ENCODE results near the gene SPINK9.

Gene SPINK9

GRCh38 chr5:148378670-148379069 lies 43.3 kb downstream of the SPINK9 start:
- DNase-seq (ENCODE audit: low spot score) (no peak), ATAC-seq (ENCODE audit: low read depth) (no peak)
- Histone ChIP-seq H3K27me3 (ENCODE audit: insufficient read depth, poor library complexity, severe bottlenecking) (no peaks in the 10 kb centered on the region), H3K9me3 (ENCODE audit: severe bottlenecking) (no peaks in the 10 kb centered on the region), H3K36me3 (ENCODE audit: low read depth) (no peaks in the 10 kb centered on the region), H3K4me1 (ENCODE audit: insufficient read depth, poor library complexity, severe bottlenecking) (peaks cover 12% of the 10 kb centered on the region), H3K4me3 (ENCODE audit: severe bottlenecking) (no peak overlapping the region), H3K27ac (ENCODE audit: poor library complexity, severe bottlenecking) (no peak overlapping the region)
- TF ChIP-seq CTCF (IDR thresholded peaks at IDR 0.05; ENCODE audit: poor library complexity, severe bottlenecking), result no peak

GRCh38 chr5:148379340-148379739 lies 44.0 kb downstream of the SPINK9 start:
- ATAC-seq (ENCODE audit: low read depth) (no peak), DNase-seq (ENCODE audit: low spot score) (no peak)
- no peak for TF ChIP-seq CTCF (IDR thresholded peaks at IDR 0.05; ENCODE audit: poor library complexity, severe bottlenecking)
- Histone ChIP-seq H3K27me3 (ENCODE audit: insufficient read depth, poor library complexity, severe bottlenecking) (no peaks in the 10 kb centered on the region), H3K27ac (ENCODE audit: poor library complexity, severe bottlenecking) (no peak overlapping the region), H3K4me3 (ENCODE audit: severe bottlenecking) (no peak overlapping the region), H3K4me1 (ENCODE audit: insufficient read depth, poor library complexity, severe bottlenecking) (peaks cover 12% of the 10 kb centered on the region), H3K36me3 (ENCODE audit: low read depth) (no peaks in the 10 kb centered on the region), H3K9me3 (ENCODE audit: severe bottlenecking) (no peaks in the 10 kb centered on the region)

GRCh38 chr5:148381906-148382305 lies 46.5 kb downstream of the SPINK9 start:
- H3K27ac ChIP-seq (ENCODE audit: poor library complexity, severe bottlenecking), result no peak overlapping the region
- no peak overlapping the region for H3K4me3 ChIP-seq (ENCODE audit: severe bottlenecking)
- DNase-seq (ENCODE audit: low spot score) (no peak), ATAC-seq (ENCODE audit: low read depth) (no peak)
- no peaks in the 10 kb centered on the region for H3K9me3 ChIP-seq (ENCODE audit: severe bottlenecking)
- TF ChIP-seq CTCF (IDR thresholded peaks at IDR 0.05; ENCODE audit: poor library complexity, severe bottlenecking), result no peak
- H3K27me3 ChIP-seq (ENCODE audit: insufficient read depth, poor library complexity, severe bottlenecking), result no peaks in the 10 kb centered on the region
- H3K4me1 ChIP-seq (ENCODE audit: insufficient read depth, poor library complexity, severe bottlenecking), result peaks cover 20% of the 10 kb centered on the region
- H3K36me3 ChIP-seq (ENCODE audit: low read depth), result peaks cover 9% of the 10 kb centered on the region

GRCh38 chr5:148382961-148383360 lies 47.6 kb downstream of the SPINK9 start:
- no peak for TF ChIP-seq CTCF (IDR thresholded peaks at IDR 0.05; ENCODE audit: poor library complexity, severe bottlenecking)
- Histone ChIP-seq H3K4me1 (ENCODE audit: insufficient read depth, poor library complexity, severe bottlenecking) (peaks cover 20% of the 10 kb centered on the region), H3K4me3 (ENCODE audit: severe bottlenecking) (peak overlapping the region; percentile 92), H3K27ac (ENCODE audit: poor library complexity, severe bottlenecking) (peak overlapping the region; percentile 57), H3K9me3 (ENCODE audit: severe bottlenecking) (no peaks in the 10 kb centered on the region), H3K36me3 (ENCODE audit: low read depth) (peaks cover 14% of the 10 kb centered on the region), H3K27me3 (ENCODE audit: insufficient read depth, poor library complexity, severe bottlenecking) (no peaks in the 10 kb centered on the region)
- DNase-seq (ENCODE audit: low spot score), result no peak
- ATAC-seq (ENCODE audit: low read depth), result no peak

- H3K36me3 ChIP-seq (ENCODE audit: low read depth), result peaks cover 14% of the 10 kb centered on the region
- H3K9me3 ChIP-seq (ENCODE audit: severe bottlenecking), result no peaks in the 10 kb centered on the region
- peak; percentile 28 for TF ChIP-seq CTCF (IDR thresholded peaks at IDR 0.05; ENCODE audit: poor library complexity, severe bottlenecking)
- DNase-seq (ENCODE audit: low spot score), result peak; percentile 97
- peak; percentile 97 for ATAC-seq (ENCODE audit: low read depth)
- no peaks in the 10 kb centered on the region for H3K27me3 ChIP-seq (ENCODE audit: insufficient read depth, poor library complexity, severe bottlenecking)
- H3K4me3 ChIP-seq (ENCODE audit: severe bottlenecking), result peak within 1 kb of the TSS; percentile 92
- peak within 1 kb of the TSS; percentile 57 for H3K27ac ChIP-seq (ENCODE audit: poor library complexity, severe bottlenecking)
- peaks cover 20% of the 10 kb centered on the region for H3K4me1 ChIP-seq (ENCODE audit: insufficient read depth, poor library complexity, severe bottlenecking)
Observed at GRCh38 chr5:148383564-148384379, 48.4 kb downstream of the SPINK9 start, which contains the start of gene FBXO38. Gene FBXO38 (plus strand): TSS chr5:148383958. CDS start chr5:148394777, 10,819 bp downstream.

All from RWPE2 (cell line).